CD4-positive, alpha-beta T cell treated with Interleukin-21 for 1 hour (primary cell): ENCODE results near the gene CHURC1.

ENCODE experiments used
- DNase-seq: peaks from one replicate; pipeline ENCODE4 v3.0.0-alpha.2; 2020

Gene CHURC1

GRCh38 chr14:64914237-64915028 lies at the start of gene CHURC1:
CHURC1 (plus strand) TSS chr14:64914455; CDS start chr14:64914496, 41 bp downstream.
- DNase-seq, result peak; percentile 99

- no peak for DNase-seq
Measured at GRCh38 chr14:64865109-64865508, 49.1 kb upstream of the CHURC1 start.

- no peak for DNase-seq
Measured at GRCh38 chr14:64865992-64866391, 48.3 kb upstream of the CHURC1 start.

DNA sequence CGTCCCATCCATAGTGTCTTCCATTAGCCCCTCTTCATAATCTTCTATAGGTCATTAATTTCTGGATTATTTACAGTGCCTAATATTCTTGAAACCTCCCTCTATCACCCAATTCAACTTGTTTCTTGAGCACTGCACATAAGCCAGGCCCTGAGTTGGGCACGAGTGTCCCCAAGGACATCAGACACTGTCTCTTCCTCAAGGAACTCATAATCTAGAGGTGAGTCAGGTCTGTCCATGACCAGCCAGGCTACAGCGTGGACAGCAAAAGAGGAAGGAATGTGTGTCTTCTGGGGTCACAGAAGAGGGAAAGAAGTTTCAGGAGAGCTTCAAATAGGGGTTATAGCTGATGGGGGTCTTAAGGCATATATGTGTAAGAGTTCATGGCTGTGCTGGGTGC lies 47.1 kb upstream of the CHURC1 start:
- no peak for DNase-seq

GRCh38 chr14:64868379-64868778 lies 45.9 kb upstream of the CHURC1 start:
- DNase-seq, result no peak

GRCh38 chr14:64868841-64869240 lies 45.4 kb upstream of the CHURC1 start:
- DNase-seq, result no peak

- DNase-seq, result no peak
Measured at GRCh38 chr14:64870160-64870559, 44.1 kb upstream of the CHURC1 start.

GRCh38 chr14:64871344-64871743 lies 42.9 kb upstream of the CHURC1 start:
- no peak for DNase-seq

DNA sequence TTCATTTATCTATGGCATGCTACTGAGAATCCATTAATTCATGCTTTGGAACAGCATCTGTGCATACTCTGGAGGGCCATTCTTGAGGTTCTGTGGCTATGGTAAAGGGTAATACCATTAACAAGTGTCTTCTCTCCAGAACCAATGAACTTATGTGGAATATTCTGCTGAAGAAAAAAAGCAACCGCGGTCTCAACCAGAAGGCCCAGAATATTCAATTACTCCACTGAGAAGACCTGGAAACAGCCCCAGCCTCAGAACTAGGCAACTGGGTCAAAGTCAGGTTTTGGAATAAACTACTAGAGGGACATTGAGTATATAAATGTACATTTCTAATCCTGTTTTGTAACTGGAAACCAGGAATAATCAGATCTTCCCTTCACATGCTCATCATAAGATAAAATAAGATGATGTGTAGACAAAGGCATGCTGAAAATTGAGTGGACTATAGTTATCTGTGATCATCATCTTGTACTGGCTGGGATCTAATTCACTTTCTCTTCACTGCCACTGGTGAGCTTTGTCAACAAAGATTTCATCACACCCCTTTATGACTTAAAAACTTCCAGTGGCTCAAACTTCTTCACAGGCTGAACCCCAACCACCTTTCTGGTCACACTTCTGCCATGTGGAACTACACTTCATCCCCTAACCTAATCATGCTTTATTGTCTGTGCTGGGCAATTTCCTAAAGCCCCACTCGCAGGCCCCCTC lies 40.6 kb upstream of the CHURC1 start:
- DNase-seq, result no peak

- no peak for DNase-seq
Measured at GRCh38 chr14:64875350-64875749, 38.9 kb upstream of the CHURC1 start.

- no peak for DNase-seq
Measured at GRCh38 chr14:64877846-64878245, 36.4 kb upstream of the CHURC1 start.

DNA sequence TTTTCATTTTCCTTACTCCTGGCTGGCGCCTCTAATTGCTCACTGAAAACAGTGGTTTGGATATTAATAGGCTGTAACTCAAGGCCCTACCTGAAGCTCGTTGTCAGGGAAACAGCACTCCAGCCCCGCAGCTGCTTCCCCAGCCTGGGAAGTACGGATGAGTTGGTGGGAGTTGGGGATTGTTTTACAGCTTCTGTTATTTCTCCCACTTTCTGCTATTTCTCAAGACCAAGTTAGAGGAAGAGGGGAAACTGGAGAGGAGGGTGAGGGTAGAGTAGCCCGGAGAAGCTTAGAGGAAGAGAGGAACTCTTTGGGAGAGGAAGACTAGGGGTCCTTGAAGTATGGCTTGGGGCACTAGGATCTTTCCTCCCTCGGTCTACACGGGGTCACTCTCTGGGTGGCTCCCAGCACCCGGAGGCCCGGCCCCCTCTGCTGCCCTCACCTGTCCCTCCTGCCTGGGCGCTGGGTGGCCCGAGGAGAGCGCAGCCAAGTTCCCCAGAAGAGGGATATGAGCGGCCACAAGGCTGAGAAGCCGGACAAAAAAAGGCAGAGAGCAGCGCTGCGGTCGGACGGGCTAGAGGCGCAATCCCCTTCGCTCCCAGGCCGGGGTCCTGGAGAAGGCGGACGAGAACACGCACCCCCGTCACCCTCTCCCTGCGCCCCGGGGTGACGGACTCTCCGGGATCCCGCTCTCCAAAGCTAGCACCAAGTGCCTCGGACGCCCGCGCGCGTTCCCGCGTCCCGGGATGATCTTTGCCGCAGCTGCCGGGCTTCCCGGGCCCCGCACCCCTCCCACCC lies 35.2 kb upstream of the CHURC1 start:
- DNase-seq, result no peak

- DNase-seq, result peak; percentile 61
Measured at GRCh38 chr14:64879635-64880220, 34.5 kb upstream of the CHURC1 start, which contains the start of gene SPTB. SPTB (minus strand) TSS chr14:64879907; CDS start chr14:64823094, 56,813 bp downstream.

DNA sequence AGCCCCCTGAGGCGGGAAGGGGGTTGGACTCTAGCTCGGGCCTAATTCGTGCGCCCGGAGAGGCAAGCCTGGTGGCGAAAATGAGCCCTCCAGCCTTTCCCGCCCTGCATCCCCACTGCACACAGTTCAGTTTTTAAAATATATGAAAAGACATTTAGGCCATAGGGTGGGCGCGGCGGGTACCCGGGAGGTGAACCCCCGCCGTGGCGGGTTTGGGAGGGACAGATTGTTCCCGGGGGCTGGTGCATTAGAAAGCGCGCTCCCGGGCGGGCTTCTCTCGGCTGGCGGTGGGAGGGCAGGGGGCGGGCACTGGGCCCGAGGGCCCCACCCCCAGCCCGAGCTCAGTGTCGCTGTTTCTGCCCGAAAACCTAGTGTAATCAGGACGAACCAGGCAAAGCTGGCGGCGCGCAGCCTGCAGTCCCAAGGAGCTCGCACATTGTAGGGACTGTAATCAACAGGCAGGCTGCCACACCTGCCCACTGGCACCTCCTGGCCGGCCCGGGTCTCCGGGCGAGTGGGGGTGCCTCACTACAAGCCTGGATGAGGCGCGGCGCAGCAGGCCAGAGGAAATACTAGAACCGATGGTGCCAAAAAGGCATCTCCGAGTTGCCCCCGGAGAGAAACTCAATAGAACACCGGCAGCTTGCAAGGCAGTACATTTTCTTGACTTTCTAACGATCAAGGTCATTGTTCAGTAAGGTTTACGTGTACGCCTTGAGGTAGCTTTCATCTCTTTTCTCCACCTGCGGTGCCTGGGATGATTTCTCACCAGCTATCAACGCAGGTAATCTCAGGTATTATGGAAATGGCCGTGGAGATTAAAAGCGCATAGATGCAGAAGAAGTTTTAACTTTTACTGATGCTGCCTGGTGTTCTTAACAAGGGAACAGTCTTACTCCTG lies 33.8 kb upstream of the CHURC1 start:
- DNase-seq, result peak; percentile 56

- no peak for DNase-seq
Measured at GRCh38 chr14:64885559-64885958, 28.7 kb upstream of the CHURC1 start.

DNA sequence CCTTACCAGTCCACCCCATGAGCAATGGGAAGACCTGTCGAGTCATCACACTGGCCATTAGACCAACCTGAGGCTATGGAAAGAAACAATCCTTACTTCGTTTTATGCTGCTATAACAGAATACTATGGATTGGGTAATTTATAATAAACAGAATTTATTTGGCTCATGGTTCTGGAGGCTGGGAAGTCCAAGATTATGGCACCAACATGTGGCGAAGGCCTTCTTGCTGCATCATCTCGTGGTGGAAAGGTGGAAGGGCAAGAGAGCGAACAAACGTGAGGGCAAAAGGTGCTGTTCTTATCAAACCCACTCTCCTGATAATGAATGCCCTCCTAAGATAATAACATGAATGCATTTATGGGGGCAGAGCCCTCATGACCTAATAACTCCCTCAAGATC lies 24.9 kb upstream of the CHURC1 start:
- no peak for DNase-seq

GRCh38 chr14:64891173-64891838 lies 22.9 kb upstream of the CHURC1 start:
- no peak for DNase-seq

DNA sequence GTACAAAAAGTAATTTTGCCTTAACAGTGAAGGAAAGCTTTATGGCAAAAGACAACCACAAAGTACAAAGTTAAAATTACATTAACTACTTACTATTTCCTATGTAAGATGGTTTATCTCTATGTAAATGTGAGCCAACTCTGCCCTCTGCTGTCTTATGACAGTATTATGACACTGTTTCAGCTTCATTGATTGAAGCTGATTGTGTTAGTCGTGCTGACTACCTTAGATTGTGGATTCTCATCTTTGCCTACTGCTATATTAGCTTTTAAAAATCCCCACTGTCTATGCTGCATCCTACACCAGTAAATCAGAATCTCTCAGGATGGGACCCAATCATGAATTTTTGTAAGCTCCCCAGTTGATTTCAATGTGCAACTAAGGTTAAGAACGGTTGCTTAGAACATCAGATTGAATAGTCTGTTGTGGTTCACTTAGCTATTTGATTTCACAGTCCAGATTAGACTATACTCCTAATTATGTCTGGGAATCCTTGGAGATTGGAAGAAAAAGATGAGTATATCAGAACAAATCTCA lies 22.3 kb upstream of the CHURC1 start:
- DNase-seq, result peak; percentile 74

DNA sequence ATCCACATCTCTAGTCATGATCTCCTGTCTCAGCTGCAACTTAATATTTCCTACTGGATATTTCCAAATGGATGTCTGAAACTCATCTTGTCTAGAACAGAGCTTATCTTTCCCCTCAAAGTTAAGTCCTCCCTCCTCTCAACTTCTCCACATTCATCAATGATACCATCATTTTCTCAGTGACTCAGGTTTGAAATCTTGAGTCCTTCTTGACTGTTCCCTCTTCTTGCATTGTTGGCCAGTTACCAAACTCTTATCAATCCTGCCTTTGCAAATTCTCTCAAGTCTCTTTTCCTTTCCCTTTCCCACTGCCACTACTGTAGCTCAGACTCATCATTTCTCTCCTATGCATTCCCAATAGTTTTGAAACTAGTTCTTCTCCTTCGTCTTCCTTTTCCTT lies 14.3 kb upstream of the CHURC1 start:
- no peak for DNase-seq

GRCh38 chr14:64906022-64906421 lies 8.2 kb upstream of the CHURC1 start:
- no peak for DNase-seq
